22Rv1 (cell line): Measurements from ENCODE around the gene PC.

Source experiments
- CTCF ChIP-seq: fragments of 450-650 bp; IDR thresholded peaks from 2 replicates; pipeline ENCODE4 v1.5.1; 2017; ENCODE audit warnings: mild to moderate bottlenecking
- ZFX ChIP-seq: fragments of 450-650 bp; IDR thresholded peaks from 2 replicates; pipeline ENCODE4 v1.6.1; 2017; ENCODE audit warnings: antibody characterized with exemption, borderline replicate concordance

GRCh38 chr11:66886671-66887221 lies 71.4 kb downstream of the PC start:
- TF ChIP-seq CTCF (no peak), ZFX (no peak)
